PFSK-1 (cell line): ENCODE data around the gene CPLANE2.

ENCODE experiments used
- FOXP2 ChIP-seq: optimal IDR thresholded peaks from 2 replicates; pipeline ENCODE3; 2011; ENCODE audit warnings: borderline replicate concordance, control low read depth, inconsistent platforms; ENCODE audit not compliant: insufficient read depth; ENCODE audit errors: extremely low read length, extremely low read depth
- POLR2AphosphoS5 ChIP-seq: IDR thresholded peaks from 2 replicates; pipeline ENCODE4 v1.6.1; 2012; ENCODE audit warnings: low read depth, mild to moderate bottlenecking, control low read depth, low read length, moderate library complexity
- REST ChIP-seq, 2 experiments: IDR thresholded peaks; 2 replicates each; pipeline versions ENCODE4 v1.6.1 to v1.8.0; 2011 to 2012; ENCODE audit warnings: low read depth in 2 of 2, low read length in 2 of 2, control low read depth in 1 of 2, inconsistent platforms in 1 of 2, mild to moderate bottlenecking in 1 of 2, moderate library complexity in 1 of 2; ENCODE audit not compliant: insufficient read depth in 1 of 2
- SIN3A ChIP-seq: IDR thresholded peaks from 2 replicates; pipeline ENCODE4 v1.6.1; 2012; ENCODE audit warnings: mild to moderate bottlenecking, low read length, moderate library complexity, borderline replicate concordance; ENCODE audit not compliant: insufficient read depth
- TAF1 ChIP-seq: IDR thresholded peaks from 2 replicates; pipeline ENCODE4 v1.6.1; 2012; ENCODE audit warnings: low read length, control low read depth, borderline replicate concordance; ENCODE audit not compliant: insufficient read depth

DNA sequence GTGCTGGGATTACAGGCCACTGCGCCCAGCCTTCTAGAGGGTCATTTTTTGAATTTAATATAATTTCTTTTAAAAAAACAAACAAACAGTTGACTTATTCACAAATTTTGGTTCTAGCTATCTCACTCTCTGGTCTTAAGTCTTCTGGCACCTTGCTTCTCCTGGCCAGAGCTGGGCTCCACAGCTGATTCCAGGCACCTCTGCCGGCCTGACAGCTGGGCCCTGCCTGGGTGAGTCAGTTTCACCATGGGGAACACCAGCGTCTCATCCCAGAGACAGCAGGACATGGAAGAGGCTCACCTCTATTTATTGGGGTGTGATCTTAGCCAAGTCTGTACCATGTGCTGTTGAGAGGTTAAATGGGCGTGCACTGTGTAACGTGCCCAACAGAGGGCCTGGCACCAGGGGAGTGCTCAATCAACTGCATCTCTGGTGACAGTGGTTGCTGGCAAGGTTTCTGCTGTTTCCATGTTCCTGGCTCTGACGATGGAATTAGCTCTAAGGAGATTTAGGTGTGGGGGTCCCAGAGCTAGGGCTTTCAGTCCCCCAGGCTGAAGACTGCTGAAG is 956 bp downstream of the CPLANE2 start:
- TF ChIP-seq TAF1 (no peak), POLR2AphosphoS5 (no peak), REST (IDR thresholded peaks at IDR 0.05; ENCODE audit: insufficient read depth in 1 of 2, low read depth in 2 of 2, low read length in 2 of 2) (no peak), SIN3A (no peak), FOXP2 (no peak)
